HG03095 (cell line): ENCODE measurements around the gene CLIC2.
"Not testable (repeated sequence)": the region's sequence is repeated elsewhere in the genome, so short reads cannot be mapped to it uniquely, and the experiment has no call there.

ENCODE experiments used
- ATAC-seq: cut with Tn5 transposase; IDR thresholded peaks from one replicate; pipeline ENCODE4 v1.9.1; 2021; ENCODE audit warnings: moderate library complexity; ENCODE audit not compliant: unreplicated experiment

Gene CLIC2

GRCh38 chrX:155334486-155335336, at the start of gene CLIC2:
TSS of gene CLIC2 (minus strand) at chrX:155334614. CDS start at chrX:155334427, 187 bp downstream.
- no peak for ATAC-seq

GRCh38 chrX:155382529-155382967, 48.1 kb upstream of the CLIC2 start:
- peak; percentile 58 for ATAC-seq

- ATAC-seq = peak; percentile 61
Observed at GRCh38 chrX:155381843-155382528, 47.6 kb upstream of the CLIC2 start, which contains the start of gene F8A2. TSS of gene F8A2 (plus strand) at chrX:155382095. CDS start at chrX:155382115, 20 bp downstream.

- not testable (repeated sequence) for ATAC-seq
Observed at GRCh38 chrX:155379802-155380201, 45.4 kb upstream of the CLIC2 start.

GRCh38 chrX:155373777-155374458, 39.5 kb upstream of the CLIC2 start:
- peak; percentile 57 for ATAC-seq

- ATAC-seq = not testable (repeated sequence)
Observed at GRCh38 chrX:155363712-155364111, 29.3 kb upstream of the CLIC2 start.

- ATAC-seq = not testable (repeated sequence)
Observed at GRCh38 chrX:155349448-155349847, 15.0 kb upstream of the CLIC2 start.

GRCh38 chrX:155345689-155346088, 11.3 kb upstream of the CLIC2 start:
- ATAC-seq = not testable (repeated sequence)

- not testable (repeated sequence) for ATAC-seq
Observed at GRCh38 chrX:155335337-155335712, 911 bp upstream of the CLIC2 start.

GRCh38 chrX:155333544-155334100, 792 bp downstream of the CLIC2 start:
- no peak for ATAC-seq

GRCh38 chrX:155330992-155331391, 3.4 kb downstream of the CLIC2 start:
- no peak for ATAC-seq

- no peak for ATAC-seq
Observed at GRCh38 chrX:155329293-155329692, 5.1 kb downstream of the CLIC2 start.

GRCh38 chrX:155326610-155327009, 7.8 kb downstream of the CLIC2 start:
- no peak for ATAC-seq

GRCh38 chrX:155314260-155314659, 20.2 kb downstream of the CLIC2 start:
- no peak for ATAC-seq

- no peak for ATAC-seq
Observed at GRCh38 chrX:155313766-155314165, 20.6 kb downstream of the CLIC2 start.

GRCh38 chrX:155293771-155294170, 40.6 kb downstream of the CLIC2 start:
- no peak for ATAC-seq

GRCh38 chrX:155279873-155280272, 54.5 kb downstream of the CLIC2 start:
- no peak for ATAC-seq

GRCh38 chrX:155270969-155271368, 63.4 kb downstream of the CLIC2 start:
- ATAC-seq = no peak

GRCh38 chrX:155267995-155268394, 66.4 kb downstream of the CLIC2 start:
- ATAC-seq = not testable (repeated sequence)

GRCh38 chrX:155266439-155266838, 68.0 kb downstream of the CLIC2 start:
- no peak for ATAC-seq
